Liver (tissue), 3 donors: ENCODE data around the gene CNTN5.

ENCODE experiments used
- CTCF ChIP-seq: fragments of 150-350 bp; IDR thresholded peaks from 2 replicates; pipeline ENCODE4 v1.5.1; 2017; ENCODE audit warnings: improper control_type of control experiment, low read depth, low read length; ENCODE audit not compliant: missing input control
- EGR1 ChIP-seq, 2 donors: IDR thresholded peaks; 2 replicates each; pipeline ENCODE4 v1.6.1; 2016 to 2018; ENCODE audit warnings: antibody characterized with exemption in 2 of 2, low read depth in 2 of 2
- GABPA ChIP-seq, 2 donors: IDR thresholded peaks in 1 of 2; conservative IDR thresholded peaks in 1 of 2; 2 replicates each; pipeline ENCODE4 v1.6.1; 2016; ENCODE audit warnings: antibody characterized with exemption in 2 of 2, mild to moderate bottlenecking in 1 of 2, moderate library complexity in 1 of 2
- JUND ChIP-seq, 2 donors: IDR thresholded peaks; 2 replicates each; pipeline ENCODE4 v1.6.1; 2016; ENCODE audit warnings: antibody characterized with exemption in 2 of 2
- MAX ChIP-seq: IDR thresholded peaks from 2 replicates; pipeline ENCODE4 v1.6.1; 2016; ENCODE audit warnings: antibody characterized with exemption
- RAD21 ChIP-seq, 2 donors: IDR thresholded peaks; 2 replicates each; pipeline ENCODE4 v1.6.1; 2016; ENCODE audit warnings: antibody characterized with exemption in 2 of 2, mild to moderate bottlenecking in 2 of 2
- REST ChIP-seq: IDR thresholded peaks from 2 replicates; pipeline ENCODE4 v1.6.1; 2016; ENCODE audit warnings: antibody characterized with exemption, mild to moderate bottlenecking
- SP1 ChIP-seq: IDR thresholded peaks from 2 replicates; pipeline ENCODE4 v1.6.1; 2018; ENCODE audit warnings: antibody characterized with exemption, mild to moderate bottlenecking
- TAF1 ChIP-seq: conservative IDR thresholded peaks from 2 replicates; pipeline ENCODE4 v1.6.1; 2016; ENCODE audit warnings: antibody characterized with exemption, mild to moderate bottlenecking
- ZBTB33 ChIP-seq: IDR thresholded peaks from 2 replicates; pipeline ENCODE4 v1.6.1; 2016; ENCODE audit warnings: antibody characterized with exemption
- donor health status: healthy.
- donor health status: healthy.

- no peak for TF ChIP-seq CTCF
- no peak for TF ChIP-seq GABPA (IDR thresholded peaks at IDR 0.05 in 1 of 2, conservative IDR thresholded peaks at IDR 0.05 in 1 of 2)
- no peak for TF ChIP-seq REST
- no peak for TF ChIP-seq ZBTB33
- no peak for TF ChIP-seq MAX
- TF ChIP-seq JUND (IDR thresholded peaks at IDR 0.05) = no peak
- no peak for TF ChIP-seq EGR1 (IDR thresholded peaks at IDR 0.05; ENCODE audit: low read depth in 2 of 2)
- TF ChIP-seq SP1 = no peak
- TF ChIP-seq TAF1 = no peak
- TF ChIP-seq RAD21 (IDR thresholded peaks at IDR 0.05) = no peak
Measured at GRCh38 chr11:99410636-99411035, 389.9 kb downstream of the CNTN5 start.
